ENCODE results near the gene DUS1L.

The DUS1L gene

DNA sequence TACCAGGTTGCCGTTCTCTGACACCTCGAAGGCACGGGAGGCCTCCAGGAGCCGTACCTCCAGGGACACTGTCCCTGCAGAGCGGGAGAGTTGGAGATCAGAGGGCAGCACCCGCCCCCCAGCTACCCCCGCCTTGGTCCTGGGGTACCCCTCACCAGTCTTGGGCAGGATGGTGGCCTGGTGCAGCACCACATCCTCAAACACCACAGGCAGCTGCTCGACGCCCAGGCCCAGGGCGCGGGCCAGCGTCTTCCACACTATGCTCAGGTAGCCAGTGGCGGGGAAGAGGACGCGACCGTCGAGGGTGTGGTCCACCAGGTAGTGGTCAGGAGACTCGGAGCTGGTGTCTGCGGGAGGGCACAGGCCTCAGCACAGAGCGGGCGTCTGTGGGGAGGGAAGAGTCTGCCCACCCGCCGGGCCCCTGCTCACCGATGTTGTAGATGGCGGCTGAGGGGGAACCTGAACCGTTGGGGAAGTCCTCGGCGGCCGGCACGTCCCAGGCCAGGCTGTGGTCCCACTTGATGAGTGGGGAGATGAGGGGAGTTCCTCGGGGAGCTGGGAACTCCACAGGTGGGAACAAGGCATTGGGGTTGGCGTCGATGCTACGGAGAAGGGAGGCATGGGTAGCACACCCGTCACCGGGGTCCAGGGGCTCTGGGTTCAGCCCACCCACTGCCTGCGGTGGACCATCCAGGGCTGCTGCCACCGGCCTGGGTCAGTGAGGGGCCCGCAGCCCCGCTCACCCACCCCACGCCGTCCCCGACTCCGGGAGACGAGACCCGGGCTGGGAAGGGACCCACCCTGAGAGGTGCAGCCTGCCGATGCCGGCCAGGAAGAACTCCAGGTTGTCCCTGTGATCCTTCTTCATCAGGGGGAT is 22.6 kb upstream of the DUS1L start:
- no peak for DNase-seq (ENCODE audit: low spot score)

DNA sequence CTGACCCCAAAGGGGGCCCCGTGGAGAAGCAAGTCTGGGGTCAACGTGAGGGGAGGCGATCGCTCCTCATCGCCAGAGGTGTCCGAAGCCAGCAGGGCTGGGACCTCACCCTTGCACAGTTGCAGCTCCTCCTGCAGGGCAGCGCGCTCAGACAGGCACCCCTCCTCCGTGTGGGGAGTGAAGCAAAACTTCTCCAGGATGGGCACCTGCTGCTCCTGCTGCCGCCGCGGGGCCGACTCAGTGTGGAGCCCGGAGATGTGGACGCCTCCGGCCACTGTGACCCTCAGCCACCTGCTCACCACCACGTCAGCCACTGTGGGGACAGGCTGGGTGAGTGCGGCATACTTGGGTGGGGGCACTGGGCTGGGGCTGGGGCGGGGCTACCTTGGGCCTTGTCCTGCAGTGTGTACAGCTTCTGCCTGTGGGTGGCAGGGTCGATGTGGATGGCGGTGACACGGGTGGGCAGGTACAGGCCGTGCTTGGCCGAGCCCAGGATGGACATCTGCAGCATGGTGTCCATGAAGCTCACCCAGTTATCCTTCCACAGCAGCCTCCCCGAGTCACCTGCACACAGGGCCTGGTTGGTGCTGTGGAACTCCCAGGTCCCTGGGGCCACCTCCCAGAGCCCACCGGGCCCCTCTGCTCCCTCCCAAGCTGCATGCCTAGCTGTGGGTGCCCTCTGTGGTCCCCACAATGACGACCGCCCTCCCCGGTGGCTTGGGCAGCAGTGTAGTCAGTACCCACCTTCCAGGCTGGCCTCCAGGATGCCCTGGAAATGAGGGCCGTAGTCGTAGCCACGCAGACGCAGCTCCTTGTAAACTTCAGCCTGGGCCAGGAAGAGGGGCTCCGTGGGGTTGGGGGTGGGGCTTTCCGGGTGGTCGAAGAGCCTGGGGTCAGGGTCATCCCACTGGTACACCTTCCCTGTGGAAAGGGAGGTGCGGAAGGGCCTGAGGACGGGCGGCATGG is 21.6 kb upstream of the DUS1L start:
- no peak for DNase-seq (ENCODE audit: low spot score)

DNA sequence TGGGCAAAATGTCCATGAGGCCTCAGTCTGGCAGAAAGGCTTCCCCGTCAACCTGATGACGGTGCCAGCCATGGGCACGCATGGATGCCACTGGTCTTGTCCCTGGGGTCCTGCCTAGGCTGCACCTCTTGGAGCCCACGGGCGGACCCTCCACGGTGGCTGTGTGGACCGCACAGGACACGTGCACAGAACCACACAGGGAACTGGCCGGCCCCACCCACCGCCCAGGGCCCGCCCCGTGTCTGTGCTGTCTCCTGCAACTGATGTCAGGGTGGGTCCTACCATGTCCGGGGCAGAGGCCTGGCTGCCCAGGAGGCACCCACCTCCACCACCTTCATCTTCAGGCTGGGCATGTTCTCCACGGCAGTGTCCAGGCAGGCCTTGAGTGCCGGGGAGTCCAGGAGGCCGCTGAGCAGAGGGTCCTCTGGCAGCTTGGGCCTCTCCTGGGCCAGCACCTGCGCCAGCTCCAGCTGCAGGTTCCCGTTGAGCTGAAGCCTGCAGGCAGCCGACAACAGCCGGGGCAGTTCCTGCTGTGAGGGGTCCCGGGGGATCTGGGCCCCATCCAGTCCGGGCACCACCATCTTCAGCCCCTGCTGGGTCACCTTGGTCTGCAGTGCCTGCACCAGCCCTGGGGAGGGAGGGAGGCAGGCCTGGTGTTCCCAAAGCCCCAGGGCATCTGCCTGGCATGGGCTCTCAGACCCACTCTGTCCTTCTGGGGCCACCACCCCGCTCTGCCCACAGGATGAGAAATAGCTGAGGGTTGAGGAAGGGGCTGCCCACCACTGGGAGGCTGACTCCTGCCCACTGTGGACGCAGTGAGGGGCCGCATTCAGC is 20.5 kb upstream of the DUS1L start:
- DNase-seq (ENCODE audit: low spot score) = no peak

DNA sequence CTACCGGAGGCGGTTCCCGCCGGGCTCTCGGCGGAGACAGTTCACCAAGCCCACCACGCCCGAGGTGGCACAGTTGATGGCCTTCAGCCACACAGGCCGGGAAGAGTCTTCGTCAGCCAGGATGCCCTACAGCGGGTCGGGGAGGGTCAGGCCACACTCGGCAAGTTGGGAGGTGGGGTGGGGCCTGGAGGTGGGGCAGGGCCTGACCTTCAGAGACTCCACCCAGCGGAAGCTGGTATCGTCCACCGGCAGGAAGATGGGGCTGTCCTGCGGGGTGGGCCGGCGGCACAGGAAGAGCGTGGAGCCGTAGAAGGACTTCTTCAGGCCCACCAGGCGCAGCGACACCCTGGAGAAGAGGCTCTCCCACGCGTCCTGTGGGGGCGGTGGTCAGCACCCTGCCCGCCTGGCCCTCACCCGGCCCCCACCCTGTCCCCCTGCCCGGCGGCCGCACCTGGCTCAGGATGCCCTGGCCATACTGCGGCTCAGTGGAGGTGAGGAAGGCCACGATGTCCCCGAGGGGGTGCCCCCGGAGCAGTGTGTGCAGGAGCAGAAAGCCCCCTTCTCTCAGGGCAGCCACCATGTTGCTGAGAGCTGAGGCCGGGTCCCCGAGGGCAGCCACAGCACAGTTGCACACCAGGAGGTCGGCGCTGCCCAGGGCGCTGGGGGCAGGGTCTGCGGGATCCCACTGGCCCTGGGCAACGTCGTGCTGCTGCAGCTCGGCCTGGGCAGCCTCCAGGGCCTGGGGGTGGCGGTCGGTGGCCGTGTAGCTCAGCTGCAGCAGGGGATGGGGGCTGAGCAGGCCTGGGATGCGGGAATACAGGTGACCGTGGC is 19.6 kb upstream of the DUS1L start:
- DNase-seq (ENCODE audit: low spot score) = no peak

DNA sequence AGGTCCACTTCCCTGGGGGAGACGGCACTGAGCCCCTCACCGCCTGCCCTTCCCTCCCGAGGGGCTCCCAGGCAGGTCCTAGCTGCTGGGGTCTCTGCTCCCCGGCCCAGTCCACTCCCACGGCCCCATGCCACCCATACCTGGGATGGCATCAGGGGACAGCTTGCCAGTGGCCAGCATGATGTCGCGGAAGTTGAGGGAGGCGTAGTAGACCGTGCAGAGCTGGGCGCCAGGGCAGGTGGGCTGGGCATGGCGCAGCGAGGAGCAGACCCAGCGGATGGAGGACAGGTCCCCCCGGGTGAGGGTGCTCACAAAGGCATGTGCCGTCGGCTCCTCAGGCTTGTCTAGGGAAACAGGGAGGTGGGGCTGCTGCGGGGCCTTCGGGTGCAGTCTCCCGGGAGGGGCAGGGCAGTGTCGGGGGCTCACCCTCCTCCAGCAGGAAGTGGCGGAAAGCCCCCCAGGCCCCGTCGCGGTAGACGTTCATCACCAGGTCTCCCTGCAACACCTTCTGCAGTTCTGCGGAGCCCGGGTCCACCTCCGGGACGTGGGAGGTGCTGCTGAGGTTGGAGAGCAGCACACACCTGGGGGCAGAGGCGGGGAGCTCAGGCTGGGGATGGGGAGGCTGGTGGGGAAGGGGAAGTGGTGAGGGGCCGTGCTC is 18.9 kb upstream of the DUS1L start:
- no peak for DNase-seq (ENCODE audit: low spot score)

DNA sequence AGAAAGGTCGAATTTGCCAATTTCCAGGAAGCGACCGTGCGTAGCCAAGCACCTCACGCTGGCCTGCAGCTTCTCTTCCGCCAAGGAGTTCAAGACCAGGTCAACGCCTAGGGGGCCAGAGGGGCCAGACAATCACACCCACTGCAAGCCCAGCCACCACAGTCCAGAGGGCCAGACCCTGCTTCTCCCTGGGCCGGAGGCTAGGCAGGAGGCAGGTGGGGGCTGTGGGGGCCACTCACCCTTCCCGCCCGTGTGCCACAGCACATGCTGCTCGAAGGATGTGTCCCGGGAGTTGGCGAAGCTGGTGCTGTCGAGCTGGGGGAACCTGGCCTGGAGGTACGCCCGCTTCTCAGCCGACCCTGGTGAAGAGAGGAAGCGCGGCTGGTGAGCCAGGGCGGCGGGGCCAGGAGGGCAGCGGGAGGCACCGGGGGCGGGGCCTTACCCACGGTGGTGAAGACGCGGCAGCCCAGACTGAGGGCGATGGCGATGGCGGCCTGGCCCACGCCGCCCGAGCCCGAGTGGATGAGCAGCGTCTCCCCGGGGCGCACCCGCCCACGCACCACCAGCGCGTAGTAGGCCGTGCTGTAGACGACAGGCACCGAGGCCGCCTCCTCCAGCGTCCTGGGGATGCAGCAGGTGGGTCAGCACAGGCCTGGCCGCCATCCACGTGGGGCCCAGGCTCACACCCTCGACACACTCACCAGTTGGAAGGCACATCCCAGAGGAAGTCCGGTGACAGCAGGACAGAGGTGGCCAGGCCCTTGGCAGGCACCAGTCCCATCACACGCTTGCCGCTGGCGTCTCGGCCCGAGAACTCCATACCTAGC is 18.1 kb upstream of the DUS1L start:
- DNase-seq (ENCODE audit: low spot score) = no peak

DNA sequence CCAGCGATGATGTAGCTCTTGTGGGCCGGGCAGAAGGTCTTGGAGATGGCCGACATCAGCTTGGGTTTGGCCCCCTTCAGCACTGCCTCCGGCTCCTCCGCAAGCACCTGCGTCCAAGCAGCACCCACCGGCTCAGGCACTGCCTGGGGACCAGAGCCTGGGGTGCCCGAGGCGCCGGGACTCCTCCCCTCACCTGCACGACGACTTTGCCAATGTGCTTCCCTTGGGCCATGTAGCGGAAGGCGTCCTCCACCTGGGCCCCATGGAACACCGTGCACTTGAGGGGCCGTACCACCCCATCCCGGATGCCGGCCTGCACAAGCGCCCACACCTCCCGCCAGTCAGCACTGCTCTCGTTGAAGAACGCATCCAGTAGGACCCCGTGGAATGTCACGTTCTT is 17.4 kb upstream of the DUS1L start:
- no peak for DNase-seq (ENCODE audit: low spot score)

DNA sequence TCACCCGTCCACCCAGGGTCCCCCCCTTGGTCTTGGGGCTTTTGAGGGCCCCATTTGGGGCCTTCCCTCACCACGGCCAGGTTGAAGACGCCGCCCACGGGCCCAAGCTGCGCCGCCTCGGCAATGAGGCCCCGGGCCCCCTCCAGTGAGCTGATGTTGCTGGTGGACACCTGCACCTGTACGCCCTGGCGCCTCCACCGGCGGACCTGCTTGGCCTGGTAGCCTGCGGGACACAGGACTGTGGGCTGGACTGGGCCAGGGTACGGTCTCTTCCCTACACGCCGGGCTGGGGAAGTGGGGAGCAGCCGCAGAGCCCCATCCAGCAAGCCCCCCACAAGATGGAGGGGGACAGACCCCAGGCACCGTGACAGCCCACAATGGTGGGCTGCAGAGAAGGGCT is 16.9 kb upstream of the DUS1L start:
- no peak for DNase-seq (ENCODE audit: low spot score)

DNA sequence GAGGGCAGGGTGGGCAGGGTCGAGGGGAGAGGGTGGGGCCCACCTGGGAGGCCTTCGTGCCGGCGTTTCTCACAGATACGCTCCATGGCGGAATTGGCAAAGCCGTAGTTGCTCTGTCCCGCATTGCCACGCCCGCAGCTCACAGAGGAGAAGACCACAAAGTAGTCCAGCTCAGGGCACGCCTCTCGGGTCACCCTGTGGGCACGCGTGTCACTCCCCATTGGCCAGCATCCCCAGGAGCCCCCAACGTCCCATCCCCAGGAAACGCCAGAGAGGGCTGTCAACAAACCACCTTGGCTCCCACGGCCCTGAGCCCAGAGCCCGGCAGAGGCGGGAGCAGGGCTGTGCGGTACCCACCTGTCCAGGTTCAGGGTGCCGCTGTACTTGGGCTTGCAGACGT is 16.4 kb upstream of the DUS1L start:
- no peak for DNase-seq (ENCODE audit: low spot score)

DNA sequence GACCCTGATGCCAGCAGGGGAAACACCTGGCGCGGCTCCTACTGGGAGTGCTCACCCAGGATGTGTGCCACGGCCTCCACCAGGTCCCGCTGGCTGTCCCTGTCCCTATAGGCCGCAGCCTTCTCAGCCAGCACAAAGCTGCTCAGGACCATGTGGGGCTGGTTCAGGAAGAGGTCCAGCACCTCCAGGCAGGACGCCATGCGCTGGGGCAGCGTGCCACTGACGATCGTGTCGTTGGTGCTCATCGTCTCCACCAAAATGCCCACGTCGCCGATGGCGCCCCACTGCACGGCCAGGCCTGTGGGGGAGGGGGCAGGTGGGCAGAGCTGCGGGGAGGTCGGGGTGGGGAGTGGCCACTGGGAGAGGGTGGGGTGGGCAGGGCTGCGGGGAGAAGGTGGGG is 15.9 kb upstream of the DUS1L start:
- DNase-seq (ENCODE audit: low spot score) = no peak

DNA sequence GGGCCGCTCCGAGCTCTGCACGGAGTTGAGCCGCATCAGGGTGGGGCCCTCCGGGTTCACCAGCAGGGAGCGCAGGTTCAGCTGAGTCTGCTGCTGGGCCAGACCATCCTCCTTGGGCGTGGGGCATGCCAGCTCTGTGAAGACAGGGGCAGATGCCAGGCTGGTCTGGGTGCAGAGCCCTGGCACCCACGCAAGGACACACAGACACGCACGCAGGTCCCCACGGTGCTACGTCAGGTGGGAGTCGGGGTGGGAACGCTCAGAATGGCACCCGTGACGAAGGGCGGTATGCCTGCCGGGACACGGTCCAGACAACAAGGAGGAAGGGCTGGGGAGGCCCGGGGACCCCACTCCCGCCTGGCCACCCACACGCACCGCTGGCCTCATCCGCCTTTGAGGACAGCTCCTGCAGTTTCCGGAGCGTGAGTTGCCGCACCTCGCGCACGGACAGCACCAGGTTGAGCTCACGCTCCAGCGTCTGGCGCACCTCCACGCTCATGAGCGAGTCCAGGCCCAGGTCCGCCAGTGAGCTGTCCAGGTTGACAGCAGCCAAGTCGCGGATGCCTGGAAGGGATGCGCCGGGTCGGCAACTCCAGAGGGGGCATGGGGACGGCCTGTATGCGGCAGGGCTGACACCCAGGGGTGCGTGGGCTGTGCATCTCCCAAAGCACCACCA is 15.3 kb upstream of the DUS1L start:
- DNase-seq (ENCODE audit: low spot score) = no peak

DNA sequence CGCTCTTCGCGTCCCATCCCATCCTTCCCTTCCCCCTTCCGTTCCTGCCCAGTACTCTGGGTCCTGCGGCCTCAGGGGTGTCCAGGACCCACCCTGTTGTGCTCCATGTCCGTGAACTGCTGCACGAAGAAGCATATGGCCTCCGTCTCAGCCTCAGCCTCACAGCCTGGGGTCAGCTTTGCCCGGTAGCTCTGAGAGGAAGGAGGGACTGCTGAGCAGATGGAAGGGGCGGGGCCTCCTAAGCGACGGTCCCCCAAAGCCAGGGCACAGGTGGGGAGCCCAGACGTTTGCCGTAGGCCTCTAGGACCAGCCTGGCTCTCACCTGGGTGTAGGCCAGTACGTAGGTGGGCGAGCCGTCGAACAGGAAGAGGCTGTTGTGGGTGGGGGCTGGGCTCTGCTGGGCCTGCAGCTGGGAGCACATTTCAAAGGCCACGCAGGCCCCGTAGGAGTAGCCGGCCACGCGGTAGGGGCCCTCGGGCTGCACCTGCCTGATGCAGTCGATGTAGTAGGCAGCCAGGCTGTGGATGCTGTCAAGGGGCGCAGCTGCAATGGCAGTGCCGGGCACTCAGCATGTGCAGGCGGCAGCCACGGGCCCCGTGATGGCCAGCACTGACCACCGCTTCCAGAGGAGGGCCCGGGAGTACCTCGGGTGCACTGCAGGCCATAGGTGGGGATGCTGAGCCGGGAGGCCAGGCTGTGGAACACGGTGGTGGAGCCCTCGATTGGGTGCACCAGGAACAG is 14.6 kb upstream of the DUS1L start:
- no peak for DNase-seq (ENCODE audit: low spot score)

DNA sequence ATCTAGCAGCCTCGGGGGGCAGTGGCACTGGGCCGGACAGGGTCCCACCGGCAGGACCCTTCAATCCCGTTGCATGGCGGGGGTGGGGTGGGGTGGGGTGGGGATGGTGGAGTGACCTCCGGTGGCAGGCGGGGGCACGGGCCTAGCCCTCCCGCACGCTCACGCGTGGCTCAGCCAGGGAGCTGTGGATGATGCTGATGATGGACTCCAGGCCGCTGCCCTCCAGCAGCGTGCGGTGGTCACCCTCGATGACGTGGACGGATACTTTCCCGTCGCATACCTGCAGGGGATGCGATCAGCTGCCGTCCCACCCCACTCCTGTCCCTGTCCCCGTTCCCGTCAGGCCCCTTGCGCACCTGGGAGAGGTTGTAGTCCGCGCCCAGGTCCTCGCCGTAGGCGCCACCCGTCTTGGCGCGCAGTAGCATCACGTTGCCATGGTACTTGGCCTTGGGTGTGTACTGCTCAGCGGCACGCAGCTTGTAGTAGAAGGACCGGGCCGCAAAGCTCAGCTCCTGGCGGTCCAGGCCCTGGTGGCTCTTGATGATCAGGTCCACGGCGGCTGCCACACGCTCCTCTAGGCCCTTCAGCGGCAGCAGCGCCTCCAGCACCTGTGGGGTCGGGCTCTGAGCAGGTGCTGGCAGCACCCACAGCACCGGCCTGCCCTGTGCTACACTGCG is 13.5 kb upstream of the DUS1L start:
- DNase-seq (ENCODE audit: low spot score) = no peak

DNA sequence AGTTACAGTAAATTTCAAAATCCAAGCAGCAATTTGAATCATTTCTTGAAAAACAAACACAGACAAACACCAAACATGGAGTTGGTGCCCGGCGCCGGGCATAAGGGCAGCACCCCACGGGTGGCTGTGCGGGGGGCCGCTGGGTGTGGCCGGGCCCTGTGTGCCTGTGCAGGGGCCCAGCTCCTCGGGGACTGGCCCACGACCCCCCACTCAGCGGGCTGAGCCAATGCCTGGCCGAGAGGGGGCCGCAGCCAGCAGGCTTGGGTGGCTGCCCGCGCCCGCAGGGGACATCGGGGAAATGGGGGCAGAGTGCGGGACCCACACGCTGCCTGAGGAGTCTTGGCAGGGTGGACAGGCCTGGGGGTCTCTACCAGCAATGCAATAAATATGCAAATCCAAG is 12.8 kb upstream of the DUS1L start:
- no peak for DNase-seq (ENCODE audit: low spot score)

DNA sequence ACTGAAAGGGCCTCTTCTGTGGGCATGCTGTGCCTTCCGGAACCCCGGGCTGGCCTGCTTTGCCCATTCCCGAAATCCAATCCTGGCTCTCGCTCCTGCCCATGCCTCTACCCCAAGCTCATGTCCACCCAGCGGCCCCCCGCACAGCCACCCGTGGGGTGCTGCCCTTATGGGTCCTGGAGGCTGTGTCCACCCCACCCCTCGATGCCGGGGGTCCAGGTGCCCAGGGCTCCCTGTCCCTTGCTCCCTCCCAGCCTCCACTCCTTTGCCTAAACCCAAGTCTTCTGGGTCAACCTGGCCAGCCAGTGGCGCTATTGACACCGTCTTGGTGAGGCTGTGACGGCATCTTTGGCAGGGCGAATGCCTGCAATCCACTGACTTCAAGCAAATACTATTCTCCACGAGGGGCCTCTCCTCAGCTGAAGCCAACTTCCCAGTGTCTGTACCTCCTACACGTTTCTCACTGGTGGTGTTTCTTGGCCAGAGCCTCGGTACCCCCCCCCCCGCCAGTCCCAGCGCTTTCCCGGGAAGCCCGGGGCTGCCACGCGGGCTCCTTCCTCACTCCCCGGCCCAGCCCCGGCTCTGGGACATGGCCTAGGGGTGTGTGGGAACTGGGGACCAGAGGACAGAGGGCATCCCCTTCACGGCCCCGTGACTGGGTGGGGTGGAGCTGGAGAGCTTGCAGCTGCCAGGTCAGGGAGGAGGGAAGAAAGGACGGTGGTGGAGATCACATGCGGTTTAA is 12.2 kb upstream of the DUS1L start:
- no peak for DNase-seq (ENCODE audit: low spot score)

DNA sequence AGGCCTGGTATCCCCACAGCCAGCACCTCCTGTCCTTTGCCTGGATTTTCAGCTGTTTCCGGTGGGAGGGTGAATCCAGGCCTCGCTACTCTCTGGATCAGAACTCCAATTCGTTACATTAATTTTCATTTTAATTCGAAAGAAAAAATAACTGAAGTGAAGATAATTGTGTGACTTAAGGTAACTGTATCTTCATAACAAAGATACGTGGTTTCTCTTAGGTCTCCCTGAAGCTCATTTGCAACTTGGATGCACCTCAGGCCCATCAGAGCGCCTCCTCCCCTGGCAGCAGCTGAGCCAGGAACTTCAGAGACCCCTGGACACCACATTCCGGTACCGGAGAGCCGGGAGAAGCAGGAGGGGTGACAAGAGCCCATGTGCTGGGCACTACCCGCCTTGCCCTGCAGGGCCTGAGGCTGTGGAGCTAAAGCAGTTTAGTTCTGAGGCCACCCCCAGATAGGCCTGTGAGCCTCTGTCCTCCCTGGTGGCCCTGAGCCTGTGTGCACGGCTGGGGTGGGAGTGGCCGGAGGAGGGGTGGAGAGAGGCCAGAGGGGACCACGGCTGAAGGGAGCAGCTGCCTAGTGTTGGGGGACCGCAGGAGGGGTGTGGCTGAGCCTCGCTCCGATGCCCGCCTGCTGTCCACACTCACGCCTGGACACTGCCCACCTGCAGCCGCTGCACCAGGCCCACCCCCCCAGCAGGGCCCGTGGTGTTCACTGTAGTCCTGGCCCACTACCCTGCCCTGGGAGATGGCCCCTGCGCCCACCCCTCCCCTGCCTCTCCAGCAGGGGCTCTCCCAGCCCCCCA is 11.4 kb upstream of the DUS1L start:
- DNase-seq (ENCODE audit: low spot score) = no peak
